HepG2 (cell line): ENCODE data around the gene NOS1AP. TPM values are rescaled to one million over a fixed set of nuclear protein-coding genes. Genes with fewer than 3 reads are reported as not detected.

Experiments used
- ATAC-seq: fragments of 200-7000 bp; cut with Tn5 transposase; 3 replicates; pipeline ENCODE4 v1.9.1; 2020; ENCODE audit warnings: mild to moderate bottlenecking, moderate library complexity
- BruUV-seq: library from RNA; stranded (reverse); fragments of 400-500 nt; replicated peaks from 2 replicates; lab custom pipeline; 2021; lab: Mats Ljungman, UMichigan
- CTCF ChIA-PET: fragments of 300-600 bp; formaldehyde crosslinking; extraction: SDS; loops from one replicate; lab custom pipeline; 2021; ENCODE audit warnings: low total read pairs, inconsistent platforms, low intra/inter-chr PET ratio; lab: Yijun Ruan, JAX
- POLR2A ChIA-PET: fragments of 350-600 bp; sonication (Branson Sonifier 250); formaldehyde crosslinking; loops from one replicate; lab custom pipeline; 2020; ENCODE audit warnings: antibody characterized with exemption, inconsistent platforms; lab: Yijun Ruan, JAX
- DNase-seq: peaks from one replicate; pipeline ENCODE4 v3.0.0-alpha.2; 2015; ENCODE audit warnings: low spot score
- FAIRE-seq: peaks from 3 replicates; lab custom pipeline; 2011; peaks lifted over from hg19 to GRCh38; lab: Jason Lieb, UNC
- H2AFZ ChIP-seq: one replicate; pipeline ENCODE4 v1.6.1; 2011; ENCODE audit warnings: low read length, inconsistent platforms
- H3K27ac ChIP-seq: fragments of 300-600 bp; 3 replicates; pipeline ENCODE4 v1.8.0; 2011; ENCODE audit warnings: mixed run types, mild to moderate bottlenecking, mixed read lengths, low read length, inconsistent platforms; ENCODE audit not compliant: insufficient read depth; ENCODE audit errors: extremely low read length
- H3K27me3 ChIP-seq, 2 experiments: fragments of 200-600 bp in 1 of 2; 2 replicates in 1 of 2; 3 replicates in 1 of 2; pipeline versions ENCODE4 v1.6.0 to v1.8.0; 2011; ENCODE audit warnings: low read length in 2 of 2, mild to moderate bottlenecking in 2 of 2, moderate library complexity in 2 of 2, inconsistent platforms in 1 of 2; ENCODE audit not compliant: insufficient read depth in 2 of 2, control insufficient read depth in 1 of 2
- H3K36me3 ChIP-seq, 2 experiments: fragments of 200-600 bp in 1 of 2; replicated peaks in 1 of 2; 2 replicates in 1 of 2; 3 replicates in 1 of 2; pipeline versions ENCODE4 v1.5.1 to v1.8.0; 2011; ENCODE audit warnings: low read length in 2 of 2, inconsistent platforms in 1 of 2; ENCODE audit not compliant: insufficient read depth in 2 of 2, control insufficient read depth in 1 of 2
- H3K4me1 ChIP-seq: 2 replicates; pipeline ENCODE4 v1.5.1; 2012; ENCODE audit warnings: low read length, inconsistent platforms; ENCODE audit not compliant: insufficient read depth
- H3K4me2 ChIP-seq: 2 replicates; pipeline ENCODE4 v1.6.0; 2011; ENCODE audit warnings: low read depth, low read length, inconsistent platforms
- H3K4me3 ChIP-seq, 3 experiments: fragments of 200-600 bp in 1 of 3; sonication (generic), shearing (Covaris generic) in 1 of 3; replicated peaks in 1 of 3; 2 replicates each; pipeline ENCODE4 v1.5.1; 2011 to 2016; ENCODE audit warnings: low read length in 3 of 3, inconsistent platforms in 2 of 3, low read depth in 2 of 3, mild to moderate bottlenecking in 2 of 3, control low read depth in 1 of 3, mixed read lengths in 1 of 3; ENCODE audit not compliant: insufficient read depth in 1 of 3
- H3K79me2 ChIP-seq: one replicate; pipeline ENCODE4 v1.6.1; 2011; ENCODE audit warnings: low read length, inconsistent platforms; ENCODE audit not compliant: insufficient read depth
- H3K9ac ChIP-seq: 2 replicates; pipeline ENCODE4 v1.6.0; 2011; ENCODE audit warnings: mild to moderate bottlenecking, low read depth, low read length, inconsistent platforms; ENCODE audit not compliant: insufficient read depth
- H3K9me3 ChIP-seq: 2 replicates; pipeline ENCODE4 v1.5.1; 2012; ENCODE audit warnings: mild to moderate bottlenecking, low read length
- H4K20me1 ChIP-seq: 2 replicates; pipeline ENCODE4 v1.6.0; 2011; ENCODE audit warnings: inconsistent platforms, mild to moderate bottlenecking, low read length, moderate library complexity; ENCODE audit not compliant: insufficient read depth
- CENPBD1 ChIP-seq: sonication (generic); formaldehyde crosslinking; IDR thresholded peaks from 2 replicates; pipeline ENCODE4 v1.8.0; 2022; ENCODE audit warnings: missing genetic modification reagents, low read depth, mild to moderate bottlenecking, borderline replicate concordance
- ELF4 ChIP-seq: sonication (generic); formaldehyde crosslinking; IDR thresholded peaks from 2 replicates; pipeline ENCODE4 v1.5.0; 2020; ENCODE audit warnings: missing genetic modification reagents, mild to moderate bottlenecking, moderate library complexity, borderline replicate concordance
- MXI1 ChIP-seq: IDR thresholded peaks from 3 replicates; pipeline ENCODE4 v1.6.1; 2012; ENCODE audit warnings: low read depth, low read length, inconsistent platforms, borderline replicate concordance
- NONO ChIP-seq, 2 experiments: fragments of 450-650 bp in 1 of 2; sonication (generic) in 1 of 2; formaldehyde crosslinking in 1 of 2; IDR thresholded peaks in 1 of 2; conservative IDR thresholded peaks in 1 of 2; 2 replicates each; pipeline versions ENCODE4 v1.6.1 to v1.8.0; 2017 to 2022; ENCODE audit warnings: mild to moderate bottlenecking in 1 of 2, missing genetic modification reagents in 1 of 2, moderate library complexity in 1 of 2
- REXO4 ChIP-seq: sonication (generic); formaldehyde crosslinking; IDR thresholded peaks from 2 replicates; pipeline ENCODE4 v1.8.0; 2022; ENCODE audit warnings: missing genetic modification reagents, mild to moderate bottlenecking, borderline replicate concordance
- SMAD1 ChIP-seq: sonication (generic); formaldehyde crosslinking; IDR thresholded peaks from 2 replicates; pipeline ENCODE4 v1.4.0; 2020; ENCODE audit warnings: missing genetic modification reagents, low read depth, mild to moderate bottlenecking, borderline replicate concordance
- SMARCE1 ChIP-seq: fragments of 450-650 bp; IDR thresholded peaks from 2 replicates; pipeline ENCODE4 v1.6.1; 2017; ENCODE audit warnings: borderline replicate concordance
- SNAPC4 ChIP-seq: sonication (generic); formaldehyde crosslinking; IDR thresholded peaks from 2 replicates; pipeline ENCODE4 v1.4.0; 2020; ENCODE audit warnings: mild to moderate bottlenecking, missing genetic modification reagents
- SOX5 ChIP-seq: IDR thresholded peaks from 2 replicates; pipeline ENCODE4 v1.6.1; 2016; ENCODE audit warnings: borderline replicate concordance
- TEAD2 ChIP-seq: sonication (generic); formaldehyde crosslinking; IDR thresholded peaks from 2 replicates; pipeline ENCODE4 v1.9.0; 2021; ENCODE audit warnings: missing genetic modification reagents
- ZNF121 ChIP-seq: sonication (generic); formaldehyde crosslinking; IDR thresholded peaks from 2 replicates; pipeline ENCODE4 v1.5.0; 2020; ENCODE audit warnings: mild to moderate bottlenecking, missing genetic modification reagents
- ZNF441 ChIP-seq: sonication (generic); formaldehyde crosslinking; IDR thresholded peaks from 2 replicates; pipeline ENCODE4 v1.7.0; 2021; ENCODE audit warnings: missing genetic modification reagents, borderline replicate concordance
- ZNF510 ChIP-seq: sonication (generic); formaldehyde crosslinking; IDR thresholded peaks from 2 replicates; pipeline ENCODE4 v1.4.0; 2020; ENCODE audit warnings: low read depth, mild to moderate bottlenecking, missing genetic modification reagents
- ZSCAN30 ChIP-seq: sonication (generic); formaldehyde crosslinking; IDR thresholded peaks from 2 replicates; pipeline ENCODE4 v1.5.0; 2020; ENCODE audit warnings: mild to moderate bottlenecking, missing genetic modification reagents
- WGBS: methylation state at CpG from one replicate; pipeline ENCODE4 v1.1.6; 2017; ENCODE audit warnings: low lambda C conversion rate; 5-methylcytosine and 5-hydroxymethylcytosine counted together
- in situ Hi-C: cut with HindIII; loops from 2 replicates; pipeline ENCODE4 v1.10.0; 2017; ENCODE audit warnings: low pct_unique_long_range_greater_than_20kb; ENCODE audit not compliant: extremely low pct_ligation_motif_present
- intact Hi-C: fragments of 100-400 bp; cut with micrococcal nuclease; formaldehyde crosslinking; loops from one replicate; pipeline ENCODE4 v1.10.0; 2022; ENCODE audit not compliant: unreplicated experiment
- polyA plus RNA-seq, 8 experiments: library from polyadenylated mRNA; depleted of rRNA in 3 of 8; stranded (reverse) in 7 of 8; unstranded in 1 of 8; fragments of >200 nt; fragmentation: Illumina TruSeq in 4 of 8; extraction: Trizol in 4 of 8; gene quantifications; 2 replicates each; pipeline versions ENCODE4 v1.2.1 to v1.2.3, GENCODE V29; 2011 to 2016; ENCODE audit warnings: low read depth in 4 of 8, missing spikeins in 1 of 8, mixed read lengths in 1 of 8; ENCODE audit not compliant: insufficient read depth in 1 of 8
- total RNA-seq, 5 experiments: library from RNA; depleted of rRNA; stranded (reverse); fragments of >200 nt; fragmentation: Illumina TruSeq; extraction: Trizol; gene quantifications; 2 replicates each; pipeline ENCODE4 v1.2.3, GENCODE V29; 2016; ENCODE audit warnings: low read depth in 1 of 5

NOS1AP gene
- total and polyA plus RNA-seq, 2 of the 13 experiments (the other 11 are each of a cell fraction or from before 2014, with no cell fraction given): 2.0 to 3.3 TPM

- Histone ChIP-seq H3K4me2 (no peak overlapping the region), H4K20me1 (no peaks in the 10 kb centered on the region), H3K36me3 (no peaks in the 10 kb centered on the region; a peak in 1 of 5 replicates), H2AFZ (no peak overlapping the region), H3K4me3 (no peak overlapping the region), H3K9me3 (no peaks in the 10 kb centered on the region), H3K4me1 (peaks cover 10% of the 10 kb centered on the region), H3K27ac (no peak overlapping the region), H3K79me2 (no peaks in the 10 kb centered on the region), H3K9ac (no peak overlapping the region), H3K27me3 (no peaks in the 10 kb centered on the region)
- BruUV-seq: no TSS peak
- POLR2A ChIA-PET: no interaction called here
- 97% methylated on average over 4 of the region's 4 CpGs for WGBS
- TF ChIP-seq SMAD1 (no peak), NONO (IDR thresholded peaks at IDR 0.05) (no peak), NONO (CRISPR knock-in tag; conservative IDR thresholded peaks at IDR 0.05) (no peak), SOX5 (CRISPR knock-in tag) (no peak), ZNF121 (CRISPR knock-in tag) (no peak), ZNF441 (CRISPR knock-in tag) (no peak), ZSCAN30 (CRISPR knock-in tag) (no peak), MXI1 (no peak), CENPBD1 (CRISPR knock-in tag) (no peak), ELF4 (CRISPR knock-in tag) (no peak), TEAD2 (CRISPR knock-in tag) (no peak), SNAPC4 (CRISPR knock-in tag) (no peak), SMARCE1 (no peak), ZNF510 (CRISPR knock-in tag) (no peak), REXO4 (no peak)
- ATAC-seq (no peak), DNase-seq (no peak), FAIRE-seq (no peak)
- intact Hi-C loops: no loop called here
- in situ Hi-C loops: no loop called here
- CTCF ChIA-PET: no interaction called here
These were observed 240.8 kb downstream of the NOS1AP start for GRCh38 chr1:162310337-162310736.
